ENCODE data around the gene FBXO31.

Gene FBXO31

DNA sequence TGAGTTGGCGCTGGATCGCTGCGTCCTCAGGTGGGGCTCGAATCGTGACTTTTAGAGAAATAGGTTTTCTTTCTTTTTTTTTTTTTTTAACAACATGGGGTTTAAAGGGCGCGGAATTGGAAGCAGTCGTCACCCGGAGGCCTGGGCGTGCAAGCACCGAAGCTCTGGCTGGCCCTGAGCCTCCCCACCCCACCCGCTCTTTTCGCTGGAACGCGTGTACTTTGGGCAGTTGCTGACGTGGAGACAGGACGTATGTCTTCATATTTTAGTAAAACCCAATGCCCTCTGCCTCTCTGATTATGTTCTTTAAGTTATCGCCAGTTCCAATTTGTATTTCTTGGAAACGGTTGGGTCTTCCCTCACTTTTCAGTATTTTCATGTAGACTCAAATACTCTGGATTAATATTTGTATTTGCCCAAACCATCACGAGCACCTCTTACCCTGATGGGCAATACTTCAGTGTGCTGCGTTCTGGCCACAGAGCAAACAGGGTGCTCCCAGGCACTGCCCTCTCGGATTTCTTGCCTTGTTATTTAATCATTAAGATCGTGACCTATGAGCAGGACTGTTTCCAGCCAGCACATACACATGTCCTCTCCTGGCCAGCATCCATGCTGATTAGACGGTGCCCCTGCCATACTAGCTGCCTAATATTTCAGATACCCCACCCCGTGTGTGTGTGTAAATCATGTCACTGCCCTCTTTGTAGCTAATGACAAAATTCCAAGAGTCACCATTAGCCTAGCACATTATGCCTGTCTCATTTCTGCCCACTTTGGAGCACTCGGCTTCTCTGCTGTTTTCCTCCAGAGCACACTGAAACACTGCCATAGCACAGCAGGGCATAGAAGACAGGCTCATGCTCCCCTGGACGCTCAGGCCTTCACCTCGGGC lies 65.6 kb downstream of the FBXO31 start:
- H3K4me1 ChIP-seq (ENCODE audit: insufficient read depth, low read length), result peaks cover 23% of the 10 kb centered on the region
- H3K36me3 ChIP-seq (ENCODE audit: insufficient read depth, low read length), result peaks cover 10% of the 10 kb centered on the region
- peak overlapping the region; percentile 96 for H3K9ac ChIP-seq (ENCODE audit: low read depth, low read length)
- peak overlapping the region; percentile 95 for H3K4me2 ChIP-seq (ENCODE audit: insufficient read depth, low read length)
- DNase-seq (peak; percentile 54), ATAC-seq (ENCODE audit: insufficient read depth, low read depth) (peak; percentile 6; the same call in 1 of the 3 replicates)
- peaks cover 20% of the 10 kb centered on the region for H3K79me2 ChIP-seq (ENCODE audit: insufficient read depth, low read length)
- peak overlapping the region; percentile 87 to 95 for H3K4me3 ChIP-seq (ENCODE audit: low read depth in 1 of 2, low read length in 2 of 2)
- no peaks in the 10 kb centered on the region for H3K9me3 ChIP-seq (ENCODE audit: insufficient read depth, low read length, severe bottlenecking)
- H4K20me1 ChIP-seq (ENCODE audit: insufficient read depth, low read length), result 0 out of 2 replicates have a peak, but pooled peaks cover 5% of the 10 kb centered on the region
- no peaks in the 10 kb centered on the region for H3K27me3 ChIP-seq (ENCODE audit: insufficient read depth, low read length, poor library complexity)
- H3K27ac ChIP-seq (ENCODE audit: low read length), result peak overlapping the region; percentile 94
- H2AFZ ChIP-seq (ENCODE audit: low read depth, low read length), result peak overlapping the region; percentile 95
- TF ChIP-seq, protein P1, sequence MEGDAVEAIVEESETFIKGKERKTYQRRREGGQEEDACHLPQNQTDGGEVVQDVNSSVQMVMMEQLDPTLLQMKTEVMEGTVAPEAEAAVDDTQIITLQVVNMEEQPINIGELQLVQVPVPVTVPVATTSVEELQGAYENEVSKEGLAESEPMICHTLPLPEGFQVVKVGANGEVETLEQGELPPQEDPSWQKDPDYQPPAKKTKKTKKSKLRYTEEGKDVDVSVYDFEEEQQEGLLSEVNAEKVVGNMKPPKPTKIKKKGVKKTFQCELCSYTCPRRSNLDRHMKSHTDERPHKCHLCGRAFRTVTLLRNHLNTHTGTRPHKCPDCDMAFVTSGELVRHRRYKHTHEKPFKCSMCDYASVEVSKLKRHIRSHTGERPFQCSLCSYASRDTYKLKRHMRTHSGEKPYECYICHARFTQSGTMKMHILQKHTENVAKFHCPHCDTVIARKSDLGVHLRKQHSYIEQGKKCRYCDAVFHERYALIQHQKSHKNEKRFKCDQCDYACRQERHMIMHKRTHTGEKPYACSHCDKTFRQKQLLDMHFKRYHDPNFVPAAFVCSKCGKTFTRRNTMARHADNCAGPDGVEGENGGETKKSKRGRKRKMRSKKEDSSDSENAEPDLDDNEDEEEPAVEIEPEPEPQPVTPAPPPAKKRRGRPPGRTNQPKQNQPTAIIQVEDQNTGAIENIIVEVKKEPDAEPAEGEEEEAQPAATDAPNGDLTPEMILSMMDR (IDR thresholded peaks at IDR 0.05; ENCODE audit: borderline replicate concordance, extremely low read depth, low read length, poor library complexity, severe bottlenecking), result no peak
- TF ChIP-seq EZH2 (IDR thresholded peaks at IDR 0.05; ENCODE audit: borderline replicate concordance, low read depth, low read length, severe bottlenecking), result no peak

DNA sequence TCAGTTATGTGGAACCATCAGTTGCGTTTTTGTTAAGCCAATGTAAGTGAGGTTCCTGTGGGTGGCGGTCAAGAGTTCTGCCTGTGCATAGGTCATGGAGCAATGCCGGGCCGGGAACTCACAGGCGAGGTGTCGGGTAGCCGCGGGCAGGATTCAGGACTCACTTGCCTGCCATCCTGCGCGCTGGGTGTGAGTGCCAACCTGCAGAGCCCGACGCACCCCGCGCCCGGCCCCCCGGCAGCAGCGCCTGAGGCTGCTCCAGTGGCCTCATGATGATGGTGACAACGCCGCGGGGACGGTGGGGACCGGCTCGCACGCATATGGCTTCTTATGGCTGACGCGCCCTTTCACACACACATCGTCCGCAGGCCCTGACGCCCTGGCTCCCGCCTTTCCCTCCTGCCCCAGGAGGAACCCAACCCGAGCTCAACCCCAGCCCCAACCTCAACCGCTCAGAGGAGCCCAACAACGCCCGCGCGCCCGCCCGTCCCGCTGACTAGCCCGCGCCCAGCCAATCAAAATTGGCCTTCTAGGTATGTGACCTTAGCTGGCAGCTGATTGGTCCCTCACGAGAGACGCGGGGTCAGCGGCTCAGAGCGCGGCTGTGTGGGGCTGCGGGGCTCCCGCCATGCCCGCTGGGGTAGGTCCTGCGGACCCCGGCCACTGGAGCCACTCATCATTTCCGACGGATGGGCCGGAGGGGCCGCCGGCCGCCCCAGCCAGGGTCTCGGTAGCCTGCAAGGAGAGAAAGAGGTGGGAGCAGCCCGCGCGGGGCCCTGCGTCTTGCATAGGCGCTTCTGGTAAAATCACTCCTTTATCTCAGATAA lies 66.4 kb downstream of the FBXO31 start, which contains the start of gene C16orf95:
Gene C16orf95, minus strand, starts transcription at position 470 of the 827 bp plus-strand sequence. Its CDS starts 150 bp downstream, at position 320.
- peak within 1 kb of the TSS; percentile 95 for H3K4me2 ChIP-seq (ENCODE audit: insufficient read depth, low read length)
- TF ChIP-seq EZH2 (IDR thresholded peaks at IDR 0.05; ENCODE audit: borderline replicate concordance, low read depth, low read length, severe bottlenecking), result no peak
- TF ChIP-seq, protein P1 (IDR thresholded peaks at IDR 0.05; ENCODE audit: borderline replicate concordance, extremely low read depth, low read length, poor library complexity, severe bottlenecking), result peak; percentile 56
- H3K9ac ChIP-seq (ENCODE audit: low read depth, low read length), result peak within 1 kb of the TSS; percentile 96
- peaks cover 20% of the 10 kb centered on the region for H3K79me2 ChIP-seq (ENCODE audit: insufficient read depth, low read length)
- no peaks in the 10 kb centered on the region for H3K9me3 ChIP-seq (ENCODE audit: insufficient read depth, low read length, severe bottlenecking)
- H3K27me3 ChIP-seq (ENCODE audit: insufficient read depth, low read length, poor library complexity), result no peaks in the 10 kb centered on the region
- peak within 1 kb of the TSS; percentile 95 for H2AFZ ChIP-seq (ENCODE audit: low read depth, low read length)
- H4K20me1 ChIP-seq (ENCODE audit: insufficient read depth, low read length), result 0 out of 2 replicates have a peak, but pooled peaks cover 5% of the 10 kb centered on the region
- peaks cover 10% of the 10 kb centered on the region for H3K36me3 ChIP-seq (ENCODE audit: insufficient read depth, low read length)
- DNase-seq (peak; percentile 97), ATAC-seq (ENCODE audit: insufficient read depth, low read depth) (peak; percentile 96)
- H3K27ac ChIP-seq (ENCODE audit: low read length), result peak within 1 kb of the TSS; percentile 94
- H3K4me3 ChIP-seq (ENCODE audit: low read depth in 1 of 2, low read length in 2 of 2), result peak within 1 kb of the TSS; percentile 87 to 95
- H3K4me1 ChIP-seq (ENCODE audit: insufficient read depth, low read length), result peaks cover 23% of the 10 kb centered on the region

DNA sequence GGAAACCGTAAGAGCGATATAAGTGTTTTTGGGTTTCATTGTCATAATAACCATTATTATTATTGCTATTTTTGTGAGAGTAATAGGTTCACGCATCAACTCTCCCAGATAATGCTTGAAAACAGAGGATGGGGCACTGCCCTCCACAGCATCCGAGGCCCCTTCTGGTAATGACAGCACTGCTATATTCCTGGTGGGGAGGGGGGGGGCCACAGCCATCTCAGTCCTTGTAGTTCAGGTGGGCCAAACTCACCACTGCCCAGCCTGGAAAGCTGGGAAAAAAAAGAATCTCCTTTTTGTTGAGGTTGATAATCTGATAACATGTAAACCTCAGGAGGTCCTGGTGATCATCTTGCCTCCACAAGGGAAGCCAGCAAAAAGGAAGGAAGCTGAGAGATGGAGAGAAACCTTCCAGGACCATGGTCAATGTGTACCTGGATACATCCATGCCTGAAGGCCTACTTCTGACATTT lies 67.1 kb downstream of the FBXO31 start:
- Histone ChIP-seq H3K36me3 (ENCODE audit: insufficient read depth, low read length) (peaks cover 10% of the 10 kb centered on the region), H3K27ac (ENCODE audit: low read length) (peak overlapping the region; percentile 94), H2AFZ (ENCODE audit: low read depth, low read length) (peak overlapping the region; percentile 95), H4K20me1 (ENCODE audit: insufficient read depth, low read length) (0 out of 2 replicates have a peak, but pooled peaks cover 5% of the 10 kb centered on the region), H3K79me2 (ENCODE audit: insufficient read depth, low read length) (peaks cover 20% of the 10 kb centered on the region), H3K9me3 (ENCODE audit: insufficient read depth, low read length, severe bottlenecking) (no peaks in the 10 kb centered on the region), H3K27me3 (ENCODE audit: insufficient read depth, low read length, poor library complexity) (no peaks in the 10 kb centered on the region), H3K4me1 (ENCODE audit: insufficient read depth, low read length) (peaks cover 23% of the 10 kb centered on the region), H3K4me2 (ENCODE audit: insufficient read depth, low read length) (peak overlapping the region; percentile 95), H3K9ac (ENCODE audit: low read depth, low read length) (peak overlapping the region; percentile 96), H3K4me3 (ENCODE audit: low read depth in 1 of 2, low read length in 2 of 2) (peak overlapping the region; percentile 87 to 95; a peak in 3 of 4 replicates)
- TF ChIP-seq EZH2 (IDR thresholded peaks at IDR 0.05; ENCODE audit: borderline replicate concordance, low read depth, low read length, severe bottlenecking), result no peak
- TF ChIP-seq, protein P1 (IDR thresholded peaks at IDR 0.05; ENCODE audit: borderline replicate concordance, extremely low read depth, low read length, poor library complexity, severe bottlenecking), result no peak
- DNase-seq (no peak), ATAC-seq (ENCODE audit: insufficient read depth, low read depth) (no peak)
